ENCODE results near the gene NDUFB4. TPM values are rescaled to one million over a fixed set of nuclear protein-coding genes. Genes with fewer than 3 reads are reported as not detected.

NDUFB4 gene
- total RNA-seq, 1 donor from 2014 or later: 556 TPM

GRCh38 chr3:120560304-120561250 lies 35.6 kb upstream of the NDUFB4 start:
- TF ChIP-seq, protein P1, sequence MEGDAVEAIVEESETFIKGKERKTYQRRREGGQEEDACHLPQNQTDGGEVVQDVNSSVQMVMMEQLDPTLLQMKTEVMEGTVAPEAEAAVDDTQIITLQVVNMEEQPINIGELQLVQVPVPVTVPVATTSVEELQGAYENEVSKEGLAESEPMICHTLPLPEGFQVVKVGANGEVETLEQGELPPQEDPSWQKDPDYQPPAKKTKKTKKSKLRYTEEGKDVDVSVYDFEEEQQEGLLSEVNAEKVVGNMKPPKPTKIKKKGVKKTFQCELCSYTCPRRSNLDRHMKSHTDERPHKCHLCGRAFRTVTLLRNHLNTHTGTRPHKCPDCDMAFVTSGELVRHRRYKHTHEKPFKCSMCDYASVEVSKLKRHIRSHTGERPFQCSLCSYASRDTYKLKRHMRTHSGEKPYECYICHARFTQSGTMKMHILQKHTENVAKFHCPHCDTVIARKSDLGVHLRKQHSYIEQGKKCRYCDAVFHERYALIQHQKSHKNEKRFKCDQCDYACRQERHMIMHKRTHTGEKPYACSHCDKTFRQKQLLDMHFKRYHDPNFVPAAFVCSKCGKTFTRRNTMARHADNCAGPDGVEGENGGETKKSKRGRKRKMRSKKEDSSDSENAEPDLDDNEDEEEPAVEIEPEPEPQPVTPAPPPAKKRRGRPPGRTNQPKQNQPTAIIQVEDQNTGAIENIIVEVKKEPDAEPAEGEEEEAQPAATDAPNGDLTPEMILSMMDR (IDR thresholded peaks at IDR 0.05; ENCODE audit: borderline replicate concordance): no peak
- Histone ChIP-seq H3K9me3 (replicated peaks) (no peaks in the 10 kb centered on the region), H3K36me3 (no peaks in the 10 kb centered on the region), H3K4me1 (peaks cover 48% of the 10 kb centered on the region), H3K27ac (replicated peaks) (peak overlapping the region; percentile 94), H3K27me3 (ENCODE audit: low read depth) (no peaks in the 10 kb centered on the region), H3K4me3 (no peak overlapping the region)
- DNase-seq: no peak
- intact Hi-C loops (cut with micrococcal nuclease): loop anchor here (2.0 to 5.0 kb wide), 2 partner anchors 234 to 318 kb away; no protein-coding TSS in a partner anchor

DNA sequence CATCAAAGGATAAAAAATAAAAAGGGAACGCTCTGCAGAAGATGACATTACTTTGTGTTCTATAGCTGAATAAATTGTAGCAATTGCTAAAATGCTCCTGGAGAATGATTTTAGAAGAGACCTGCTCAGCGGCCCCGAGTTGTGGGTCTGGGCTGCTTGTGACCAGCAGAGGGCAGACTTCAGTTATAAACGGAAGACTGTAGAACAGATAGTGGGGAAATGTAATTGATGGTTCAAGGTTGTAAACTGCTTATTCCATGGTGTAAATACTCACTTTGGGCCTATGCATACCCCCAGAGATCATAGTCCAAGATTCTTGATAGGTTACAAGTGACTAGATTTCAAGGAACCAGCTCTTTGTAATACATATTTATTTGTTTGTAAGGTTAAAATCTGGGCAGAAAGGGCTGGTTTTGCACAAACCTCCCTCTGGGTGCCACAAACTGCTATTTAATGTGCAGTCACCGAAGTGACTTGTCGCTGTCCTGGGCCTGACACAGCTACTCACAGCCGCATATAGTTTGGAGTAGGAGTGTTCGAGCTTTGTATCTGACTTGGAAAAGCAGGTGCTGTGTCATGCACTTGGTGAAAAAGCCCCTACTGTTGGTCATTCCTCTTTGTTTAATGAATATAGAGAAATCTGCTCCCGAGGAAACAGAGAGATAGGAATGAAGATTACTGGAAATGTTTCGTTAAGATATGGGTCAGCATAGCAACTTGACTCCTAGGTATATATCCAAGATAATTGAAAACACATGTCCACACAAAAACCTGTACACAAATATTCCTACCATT lies 34.7 kb upstream of the NDUFB4 start:
- TF ChIP-seq, protein P1 (IDR thresholded peaks at IDR 0.05; ENCODE audit: borderline replicate concordance): peak; percentile 94
- no peaks in the 10 kb centered on the region for H3K36me3 ChIP-seq
- intact Hi-C loops (cut with micrococcal nuclease): loop anchor here (2.0 to 5.0 kb wide), 2 partner anchors 233 to 319 kb away; no protein-coding TSS in a partner anchor
- DNase-seq: peak; percentile 66
- H3K4me1 ChIP-seq: peaks cover 43% of the 10 kb centered on the region
- no peak overlapping the region for H3K4me3 ChIP-seq
- H3K27ac ChIP-seq (replicated peaks): peak overlapping the region; percentile 94
- no peaks in the 10 kb centered on the region for H3K9me3 ChIP-seq (replicated peaks)
- H3K27me3 ChIP-seq (ENCODE audit: low read depth): no peaks in the 10 kb centered on the region

DNA sequence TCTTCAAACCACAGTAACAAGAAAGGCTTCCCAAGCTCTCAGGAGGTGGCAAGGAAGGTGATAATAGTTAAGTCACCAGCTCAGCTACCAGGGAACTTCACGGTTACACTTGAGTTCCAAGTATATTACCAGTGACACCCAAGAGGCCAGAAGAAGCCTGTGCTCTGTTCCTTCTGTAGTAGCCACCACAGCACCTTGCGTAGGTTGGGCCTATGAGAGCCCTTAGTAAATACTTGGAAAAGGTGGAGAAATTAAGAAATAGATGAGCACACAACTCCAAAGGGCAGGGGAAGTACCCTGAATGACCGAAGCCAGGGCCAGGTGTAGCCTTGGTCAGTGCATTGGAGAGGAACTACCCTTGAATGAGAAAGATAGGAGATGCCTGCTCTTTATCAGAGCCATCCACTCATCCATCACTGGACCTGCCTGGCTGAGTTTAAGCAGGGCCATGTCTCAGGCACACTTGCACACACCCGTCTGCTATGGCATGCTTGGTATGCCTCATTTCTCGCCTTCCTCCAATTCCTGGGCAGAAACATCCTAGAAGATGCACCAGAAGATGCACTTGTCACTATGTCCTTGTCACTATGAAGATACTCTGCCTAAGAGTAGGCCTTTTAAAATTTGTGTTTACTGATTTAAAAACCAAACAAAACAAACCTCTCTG lies 32.6 kb upstream of the NDUFB4 start:
- H3K4me3 ChIP-seq: no peak overlapping the region
- no peak for DNase-seq
- no peaks in the 10 kb centered on the region for H3K9me3 ChIP-seq (replicated peaks)
- intact Hi-C loops (cut with micrococcal nuclease): loop anchor here (5.0 kb wide), 1 partner anchor 321 kb away; no protein-coding TSS in a partner anchor
- H3K4me1 ChIP-seq: peaks cover 36% of the 10 kb centered on the region
- H3K27ac ChIP-seq (replicated peaks): no peak overlapping the region
- H3K36me3 ChIP-seq: no peaks in the 10 kb centered on the region
- TF ChIP-seq, protein P1 (IDR thresholded peaks at IDR 0.05; ENCODE audit: borderline replicate concordance): no peak
- no peaks in the 10 kb centered on the region for H3K27me3 ChIP-seq (ENCODE audit: low read depth)

GRCh38 chr3:120566243-120566975 lies 29.7 kb upstream of the NDUFB4 start:
- intact Hi-C loops (cut with micrococcal nuclease): no loop called here
- TF ChIP-seq, protein P1 (IDR thresholded peaks at IDR 0.05; ENCODE audit: borderline replicate concordance): no peak
- Histone ChIP-seq H3K27me3 (ENCODE audit: low read depth) (no peaks in the 10 kb centered on the region), H3K4me3 (no peak overlapping the region), H3K9me3 (replicated peaks) (no peaks in the 10 kb centered on the region), H3K36me3 (no peaks in the 10 kb centered on the region), H3K4me1 (peaks cover 26% of the 10 kb centered on the region), H3K27ac (replicated peaks) (no peak overlapping the region)
- DNase-seq: no peak
